ENCODE results near the gene ME3. TPM values are rescaled to one million over a fixed set of nuclear protein-coding genes. Genes with fewer than 3 reads are reported as not detected.

Gene ME3
- total RNA-seq, 2 experiments from 2014 or later: not detected

DNA sequence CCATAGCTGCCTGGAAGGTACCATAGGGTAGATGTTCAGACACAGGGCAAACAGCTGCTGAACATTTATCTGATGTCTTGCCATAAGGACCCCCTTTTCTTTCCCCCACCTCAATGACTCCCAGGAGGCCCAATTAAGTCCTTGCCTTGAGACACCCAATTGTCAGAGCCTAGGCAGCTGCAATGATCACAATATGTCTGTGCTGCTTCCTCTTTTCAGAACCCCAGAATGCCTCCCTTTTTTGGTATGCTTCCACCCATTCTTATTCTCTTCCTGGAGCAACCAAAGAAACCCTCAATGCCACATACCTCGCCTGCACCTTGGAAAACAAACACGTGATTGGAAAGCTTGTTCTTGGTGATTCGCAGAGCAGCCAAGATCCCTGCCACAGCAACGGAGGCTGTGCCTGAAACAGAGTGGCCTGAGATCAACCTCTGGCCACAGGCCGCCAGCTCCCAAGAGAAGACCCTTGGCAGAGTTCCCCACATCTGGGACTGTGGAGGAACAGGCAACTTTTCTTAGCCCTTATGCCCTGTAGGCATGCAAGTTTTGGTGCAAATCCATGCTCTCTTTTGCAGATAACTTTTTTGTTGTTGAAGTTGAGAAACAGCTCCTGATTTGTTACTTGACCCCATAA lies 222.3 kb downstream of the ME3 start:
- no peak overlapping the region for H3K27ac ChIP-seq (ENCODE audit: low read depth, low read length, poor library complexity, severe bottlenecking)
- no peaks in the 10 kb centered on the region for H3K79me2 ChIP-seq (ENCODE audit: insufficient read depth, low read depth, low read length)
- BruUV-seq (replicated peaks): no TSS peak
- H3K4me3 ChIP-seq (ENCODE audit: low read depth, low read length, poor library complexity, severe bottlenecking): no peak overlapping the region
- no peak for TF ChIP-seq EZH2phosphoT487 (IDR thresholded peaks at IDR 0.05; ENCODE audit: borderline replicate concordance, low read depth, low read length)
- TF ChIP-seq, protein P1, sequence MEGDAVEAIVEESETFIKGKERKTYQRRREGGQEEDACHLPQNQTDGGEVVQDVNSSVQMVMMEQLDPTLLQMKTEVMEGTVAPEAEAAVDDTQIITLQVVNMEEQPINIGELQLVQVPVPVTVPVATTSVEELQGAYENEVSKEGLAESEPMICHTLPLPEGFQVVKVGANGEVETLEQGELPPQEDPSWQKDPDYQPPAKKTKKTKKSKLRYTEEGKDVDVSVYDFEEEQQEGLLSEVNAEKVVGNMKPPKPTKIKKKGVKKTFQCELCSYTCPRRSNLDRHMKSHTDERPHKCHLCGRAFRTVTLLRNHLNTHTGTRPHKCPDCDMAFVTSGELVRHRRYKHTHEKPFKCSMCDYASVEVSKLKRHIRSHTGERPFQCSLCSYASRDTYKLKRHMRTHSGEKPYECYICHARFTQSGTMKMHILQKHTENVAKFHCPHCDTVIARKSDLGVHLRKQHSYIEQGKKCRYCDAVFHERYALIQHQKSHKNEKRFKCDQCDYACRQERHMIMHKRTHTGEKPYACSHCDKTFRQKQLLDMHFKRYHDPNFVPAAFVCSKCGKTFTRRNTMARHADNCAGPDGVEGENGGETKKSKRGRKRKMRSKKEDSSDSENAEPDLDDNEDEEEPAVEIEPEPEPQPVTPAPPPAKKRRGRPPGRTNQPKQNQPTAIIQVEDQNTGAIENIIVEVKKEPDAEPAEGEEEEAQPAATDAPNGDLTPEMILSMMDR (conservative IDR thresholded peaks at IDR 0.05; ENCODE audit: low read length): no peak
- POLR2A ChIA-PET: no interaction called here
- DNase-seq (ENCODE audit: low spot score): no peak
- no peaks in the 10 kb centered on the region for H3K9me2 ChIP-seq (ENCODE audit: insufficient read depth, low read length)
- H3K4me1 ChIP-seq (ENCODE audit: insufficient read depth, low read length, poor library complexity, severe bottlenecking): no peaks in the 10 kb centered on the region
- no peaks in the 10 kb centered on the region for H4K20me1 ChIP-seq (ENCODE audit: insufficient read depth, low read length)
- no peaks in the 10 kb centered on the region for H3K9me3 ChIP-seq (ENCODE audit: low read length)
- intact Hi-C loops (cut with micrococcal nuclease; ENCODE audit: unreplicated experiment): no loop called here
- CTCF ChIA-PET (ENCODE audit: unreplicated experiment): no interaction called here
- no peak overlapping the region for H3K4me2 ChIP-seq (ENCODE audit: low read length)
- H3K36me3 ChIP-seq (ENCODE audit: insufficient read depth, low read length): no peaks in the 10 kb centered on the region
- no peak overlapping the region for H2AFZ ChIP-seq (ENCODE audit: low read length)

DNA sequence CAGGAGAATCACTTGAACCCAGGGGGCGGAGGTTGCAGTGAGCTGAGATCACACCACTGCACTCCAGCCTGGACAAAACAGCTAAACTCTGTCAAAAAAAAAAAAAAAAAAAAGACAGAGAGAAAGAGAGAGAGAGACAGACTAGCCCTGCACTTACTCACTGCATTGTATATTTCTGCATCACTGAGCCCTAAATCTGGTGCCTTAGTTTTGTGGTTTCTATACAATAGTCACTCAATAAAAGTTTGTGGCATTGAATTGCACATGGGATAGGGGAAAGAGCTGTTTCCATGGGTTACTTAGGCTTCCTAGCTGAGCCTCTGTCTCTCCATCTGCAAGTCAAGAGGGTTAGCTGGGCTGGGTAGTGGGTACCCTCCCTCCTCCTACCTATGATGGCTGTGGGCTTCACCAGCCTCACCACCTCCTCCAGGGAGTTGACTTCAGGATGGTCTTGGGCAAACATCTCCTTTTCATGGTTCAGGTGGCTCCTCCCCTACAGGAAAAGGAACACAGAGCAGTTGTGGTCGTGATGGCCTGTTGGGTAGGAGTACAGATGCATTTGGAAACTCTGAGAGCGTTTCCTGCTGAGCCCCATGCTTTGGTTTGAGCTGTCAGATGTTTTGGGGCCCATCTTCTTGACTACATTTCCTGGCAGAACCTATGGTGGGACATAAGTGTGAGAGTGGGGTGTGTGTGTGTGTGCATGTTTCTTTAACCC lies 224.5 kb downstream of the ME3 start:
- ChIA-PET POLR2A (interaction anchor here (0.6 kb wide), 2 partner anchors 345 to 1607 kb away, joined by 3 read pairs; no protein-coding TSS in a partner anchor), CTCF (ENCODE audit: unreplicated experiment) (no interaction called here)
- Histone ChIP-seq H4K20me1 (ENCODE audit: insufficient read depth, low read length) (no peaks in the 10 kb centered on the region), H3K36me3 (ENCODE audit: insufficient read depth, low read length) (no peaks in the 10 kb centered on the region), H3K4me1 (ENCODE audit: insufficient read depth, low read length, poor library complexity, severe bottlenecking) (no peaks in the 10 kb centered on the region), H3K4me2 (ENCODE audit: low read length) (no peak overlapping the region), H3K27ac (ENCODE audit: low read depth, low read length, poor library complexity, severe bottlenecking) (no peak overlapping the region), H3K79me2 (ENCODE audit: insufficient read depth, low read depth, low read length) (no peaks in the 10 kb centered on the region), H3K4me3 (ENCODE audit: low read depth, low read length, poor library complexity, severe bottlenecking) (no peak overlapping the region), H3K9me3 (ENCODE audit: low read length) (no peaks in the 10 kb centered on the region), H2AFZ (ENCODE audit: low read length) (no peak overlapping the region), H3K9me2 (ENCODE audit: insufficient read depth, low read length) (no peaks in the 10 kb centered on the region)
- TF ChIP-seq, protein P1 (conservative IDR thresholded peaks at IDR 0.05; ENCODE audit: low read length): no peak
- no peak for TF ChIP-seq EZH2phosphoT487 (IDR thresholded peaks at IDR 0.05; ENCODE audit: borderline replicate concordance, low read depth, low read length)
- DNase-seq (ENCODE audit: low spot score): no peak
- intact Hi-C loops (cut with micrococcal nuclease; ENCODE audit: unreplicated experiment): no loop called here
- BruUV-seq (replicated peaks): no TSS peak

GRCh38 chr11:86446924-86447285 lies 225.5 kb downstream of the ME3 start:
- Histone ChIP-seq H3K9me2 (ENCODE audit: insufficient read depth, low read length) (no peaks in the 10 kb centered on the region), H3K36me3 (ENCODE audit: insufficient read depth, low read length) (no peaks in the 10 kb centered on the region), H3K9me3 (ENCODE audit: low read length) (no peaks in the 10 kb centered on the region), H3K4me1 (ENCODE audit: insufficient read depth, low read length, poor library complexity, severe bottlenecking) (no peaks in the 10 kb centered on the region), H3K27ac (ENCODE audit: low read depth, low read length, poor library complexity, severe bottlenecking) (no peak overlapping the region), H3K4me3 (ENCODE audit: low read depth, low read length, poor library complexity, severe bottlenecking) (no peak overlapping the region), H3K4me2 (ENCODE audit: low read length) (no peak overlapping the region), H4K20me1 (ENCODE audit: insufficient read depth, low read length) (no peaks in the 10 kb centered on the region), H2AFZ (ENCODE audit: low read length) (no peak overlapping the region), H3K79me2 (ENCODE audit: insufficient read depth, low read depth, low read length) (no peaks in the 10 kb centered on the region)
- ChIA-PET POLR2A (no interaction called here), CTCF (ENCODE audit: unreplicated experiment) (no interaction called here)
- intact Hi-C loops (cut with micrococcal nuclease; ENCODE audit: unreplicated experiment): no loop called here
- no peak for TF ChIP-seq EZH2phosphoT487 (IDR thresholded peaks at IDR 0.05; ENCODE audit: borderline replicate concordance, low read depth, low read length)
- TF ChIP-seq, protein P1 (conservative IDR thresholded peaks at IDR 0.05; ENCODE audit: low read length): no peak
- no peak for DNase-seq (ENCODE audit: low spot score)
- no TSS peak for BruUV-seq (replicated peaks)
